Effector CD8-positive, alpha-beta T cell (primary cell): Measurements from ENCODE around the gene ARMC8.

Source experiments
- DNase-seq: peaks from one replicate; lab custom pipeline; 2025; lab: John Stamatoyannopoulos, UW

The ARMC8 gene

GRCh38 chr3:138197524-138197923, 10.4 kb downstream of the ARMC8 start:
- DNase-seq = no peak

GRCh38 chr3:138199851-138200250, 12.8 kb downstream of the ARMC8 start:
- no peak for DNase-seq

GRCh38 chr3:138200424-138200823, 13.3 kb downstream of the ARMC8 start:
- no peak for DNase-seq

GRCh38 chr3:138202945-138203701, 16.0 kb downstream of the ARMC8 start:
- no peak for DNase-seq

- DNase-seq = no peak
Measured at GRCh38 chr3:138203938-138204337, 16.8 kb downstream of the ARMC8 start.

- DNase-seq = no peak
Measured at GRCh38 chr3:138205527-138205926, 18.4 kb downstream of the ARMC8 start.

GRCh38 chr3:138206196-138206595, 19.1 kb downstream of the ARMC8 start:
- no peak for DNase-seq

GRCh38 chr3:138210528-138210927, 23.4 kb downstream of the ARMC8 start:
- DNase-seq = no peak

GRCh38 chr3:138213398-138214085, 26.4 kb downstream of the ARMC8 start:
- DNase-seq = no peak

GRCh38 chr3:138219255-138219654, 32.2 kb downstream of the ARMC8 start:
- DNase-seq = no peak

GRCh38 chr3:138220242-138220641, 33.1 kb downstream of the ARMC8 start:
- DNase-seq = no peak

- no peak for DNase-seq
Measured at GRCh38 chr3:138220788-138221187, 33.7 kb downstream of the ARMC8 start.

- no peak for DNase-seq
Measured at GRCh38 chr3:138222131-138222941, 35.2 kb downstream of the ARMC8 start.

GRCh38 chr3:138222942-138223287, 35.8 kb downstream of the ARMC8 start:
- DNase-seq = no peak

- DNase-seq = no peak
Measured at GRCh38 chr3:138227650-138228049, 40.5 kb downstream of the ARMC8 start.

GRCh38 chr3:138230525-138230924, 43.4 kb downstream of the ARMC8 start:
- DNase-seq = no peak

- DNase-seq = no peak
Measured at GRCh38 chr3:138232705-138233364, 45.7 kb downstream of the ARMC8 start.

- no peak for DNase-seq
Measured at GRCh38 chr3:138234401-138235179, 47.5 kb downstream of the ARMC8 start.

- DNase-seq = no peak
Measured at GRCh38 chr3:138238711-138239110, 51.6 kb downstream of the ARMC8 start.

GRCh38 chr3:138241061-138241460, 54.0 kb downstream of the ARMC8 start:
- DNase-seq = no peak

- no peak for DNase-seq
Measured at GRCh38 chr3:138241676-138242075, 54.6 kb downstream of the ARMC8 start.
